Measurements from ENCODE around the gene TEX48. TPM values are rescaled to one million over a fixed set of nuclear protein-coding genes. Genes with fewer than 3 reads are reported as not detected.

Gene TEX48
- polyA plus RNA-seq, 1 donor from 2014 or later, result not detected

- no peaks in the 10 kb centered on the region for H3K27me3 ChIP-seq (ENCODE audit: insufficient read depth, low read depth, low read length)
- H3K27ac ChIP-seq (ENCODE audit: low read length), result no peak overlapping the region
- H3K36me3 ChIP-seq (ENCODE audit: insufficient read depth, low read length), result no peaks in the 10 kb centered on the region
- no peak overlapping the region for H2AFZ ChIP-seq (ENCODE audit: low read depth, low read length)
- no peaks in the 10 kb centered on the region for H3K9me3 ChIP-seq (ENCODE audit: low read length)
- no peaks in the 10 kb centered on the region for H3F3A ChIP-seq (ENCODE audit: insufficient read depth, low read length, poor library complexity, severe bottlenecking)
- no peaks in the 10 kb centered on the region for H3K9me2 ChIP-seq (ENCODE audit: insufficient read depth, low read length)
- TF ChIP-seq POLR2AphosphoS5 (IDR thresholded peaks at IDR 0.05) (no peak), SMC3 (conservative IDR thresholded peaks at IDR 0.05; ENCODE audit: poor library complexity) (no peak), RAD21 (conservative IDR thresholded peaks at IDR 0.05) (no peak), TAF1 (IDR thresholded peaks at IDR 0.05; ENCODE audit: low read depth) (no peak), EP300 (conservative IDR thresholded peaks at IDR 0.05; ENCODE audit: poor library complexity, severe bottlenecking) (no peak), EZH2 (IDR thresholded peaks at IDR 0.05; ENCODE audit: borderline replicate concordance, insufficient read depth, low read length, poor library complexity, severe bottlenecking) (no peak), CTCF (IDR thresholded peaks at IDR 0.05; ENCODE audit: poor library complexity, severe bottlenecking) (no peak), REST (IDR thresholded peaks at IDR 0.05; ENCODE audit: borderline replicate concordance) (no peak), MXI1 (conservative IDR thresholded peaks at IDR 0.05; ENCODE audit: poor library complexity, severe bottlenecking) (no peak)
- H3K4me3 ChIP-seq (ENCODE audit: low read length), result no peak overlapping the region
- no peak overlapping the region for H3K4me2 ChIP-seq (ENCODE audit: low read length)
- H4K20me1 ChIP-seq (ENCODE audit: insufficient read depth), result no peaks in the 10 kb centered on the region
- H3K9ac ChIP-seq (ENCODE audit: low read length), result no peak overlapping the region
- H3K79me2 ChIP-seq (replicated peaks; ENCODE audit: insufficient read depth, low read length), result no peaks in the 10 kb centered on the region
These were observed 12.2 kb upstream of the TEX48 start for GRCh38 chr9:114694146-114694545.

- H4K20me1 ChIP-seq (ENCODE audit: insufficient read depth), result no peaks in the 10 kb centered on the region
- H3K9me3 ChIP-seq (ENCODE audit: low read length), result no peaks in the 10 kb centered on the region
- no peaks in the 10 kb centered on the region for H3K9me2 ChIP-seq (ENCODE audit: insufficient read depth, low read length)
- no peak overlapping the region for H3K27ac ChIP-seq (ENCODE audit: low read length)
- no peaks in the 10 kb centered on the region for H3K79me2 ChIP-seq (replicated peaks; ENCODE audit: insufficient read depth, low read length)
- H3K4me3 ChIP-seq (ENCODE audit: low read length), result no peak overlapping the region
- no peak overlapping the region for H3K9ac ChIP-seq (ENCODE audit: low read length)
- TF ChIP-seq RAD21 (conservative IDR thresholded peaks at IDR 0.05), result no peak
- TF ChIP-seq EP300 (conservative IDR thresholded peaks at IDR 0.05; ENCODE audit: poor library complexity, severe bottlenecking), result no peak
- no peak for TF ChIP-seq POLR2AphosphoS5 (IDR thresholded peaks at IDR 0.05)
- TF ChIP-seq EZH2 (IDR thresholded peaks at IDR 0.05; ENCODE audit: borderline replicate concordance, insufficient read depth, low read length, poor library complexity, severe bottlenecking), result no peak
- no peak for TF ChIP-seq REST (IDR thresholded peaks at IDR 0.05; ENCODE audit: borderline replicate concordance)
- no peak for TF ChIP-seq TAF1 (IDR thresholded peaks at IDR 0.05; ENCODE audit: low read depth)
- TF ChIP-seq MXI1 (conservative IDR thresholded peaks at IDR 0.05; ENCODE audit: poor library complexity, severe bottlenecking), result no peak
- no peak for TF ChIP-seq SMC3 (conservative IDR thresholded peaks at IDR 0.05; ENCODE audit: poor library complexity)
- no peak for TF ChIP-seq CTCF (IDR thresholded peaks at IDR 0.05; ENCODE audit: poor library complexity, severe bottlenecking)
- H2AFZ ChIP-seq (ENCODE audit: low read depth, low read length), result no peak overlapping the region
- no peak overlapping the region for H3K4me2 ChIP-seq (ENCODE audit: low read length)
- H3K27me3 ChIP-seq (ENCODE audit: insufficient read depth, low read depth, low read length), result no peaks in the 10 kb centered on the region
- no peaks in the 10 kb centered on the region for H3K36me3 ChIP-seq (ENCODE audit: insufficient read depth, low read length)
- H3F3A ChIP-seq (ENCODE audit: insufficient read depth, low read length, poor library complexity, severe bottlenecking), result no peaks in the 10 kb centered on the region
These were observed 11.4 kb upstream of the TEX48 start for GRCh38 chr9:114693248-114693855.
